Measurements from ENCODE around the gene GSK3A. TPM values are rescaled to one million over a fixed set of nuclear protein-coding genes. Genes with fewer than 3 reads are reported as not detected.

Gene GSK3A
- total and polyA plus RNA-seq, 2 of the 4 experiments (the other 2 are of a cell fraction) = 8.1 to 43.3 TPM

- in situ Hi-C loops (cut with MboI; ENCODE audit: low sequenced_read_pairs) (no loop called here), intact Hi-C loops (cut with micrococcal nuclease) (loop anchor here (1.0 kb wide), 3 partner anchors 33 to 79 kb away; partner anchors contain the start of gene MEGF8), dilution Hi-C loops (cut with HindIII; ENCODE audit: low sequenced_read_pairs, unreplicated experiment) (no loop called here)
- WGBS, 2 experiments (ENCODE audit: extremely low coverage in 2 of 2, insufficient read length in 1 of 2) = no CpG with 5 or more reads among the region's 10 CpGs
- Histone ChIP-seq H3K18ac (ENCODE audit: low read depth, low read length) (no peak overlapping the region), H4K5ac (ENCODE audit: low read depth, low read length) (0 out of 2 replicates have a peak overlapping the region, but pooled peaks have one; percentile 19), H2BK20ac (ENCODE audit: low read depth, low read length) (no peak overlapping the region), H3K9me3 (ENCODE audit: control insufficient read depth, insufficient read depth, low read length) (no peaks in the 10 kb centered on the region), H2AK9ac (replicated peaks; ENCODE audit: low read depth, low read length, poor library complexity) (peak overlapping the region; percentile 91), H3K4me3 (ENCODE audit: insufficient read depth, low read depth, low read length) (no peak overlapping the region), H4K8ac (ENCODE audit: low read depth in 2 of 2, low read length in 2 of 2) (peak overlapping the region in 1 of 2 experiments; percentile 47; a peak in 1 of 4 replicates), H3K14ac (replicated peaks; ENCODE audit: low read depth, low read length) (no peak overlapping the region; the same call in 1 of the 2 replicates), H2BK120ac (ENCODE audit: low read depth, low read length) (no peak overlapping the region), H4K20me1 (ENCODE audit: insufficient read depth, low read length) (peaks cover 34% of the 10 kb centered on the region), H3K4ac (ENCODE audit: low read depth, low read length) (peak overlapping the region; percentile 51), H3K4me2 (ENCODE audit: low read depth, low read length) (0 out of 2 replicates have a peak overlapping the region, but pooled peaks have one; percentile 7), H3K9me1 (ENCODE audit: insufficient read depth, low read length) (no peaks in the 10 kb centered on the region; the same call in 1 of the 2 replicates), H2AK5ac (ENCODE audit: low read depth, low read length) (peak overlapping the region; percentile 82), H2BK5ac (ENCODE audit: low read depth, low read length, poor library complexity, severe bottlenecking) (peak overlapping the region; percentile 44), H2AFZ (replicated peaks; ENCODE audit: low read length, poor library complexity) (peak overlapping the region; percentile 13), H3K56ac (ENCODE audit: extremely low read depth, insufficient read depth, low read length) (no peak overlapping the region; the same call in 1 of the 2 replicates), H3K36me3 (ENCODE audit: control insufficient read depth, insufficient read depth, low read length) (peaks cover 15% of the 10 kb centered on the region), H3K27me3 (ENCODE audit: control insufficient read depth, insufficient read depth, low read length) (no peaks in the 10 kb centered on the region), H3K23ac (ENCODE audit: low read depth, low read length) (peak overlapping the region; percentile 18), H3K79me1 (ENCODE audit: low read depth in 1 of 2, low read length in 2 of 2) (peaks cover 6 to 57% of the 10 kb centered on the region in 2 experiments; a peak in 3 of 4 replicates), H4K91ac (ENCODE audit: insufficient read depth, low read depth, low read length) (no peak overlapping the region; the same call in 1 of the 2 replicates), H3K27ac (ENCODE audit: insufficient read depth, low read length) (peak overlapping the region; percentile 24), H3K9ac (ENCODE audit: low read depth, low read length) (peak overlapping the region; percentile 35; the same call in 1 of the 2 replicates), H2BK15ac (ENCODE audit: low read depth, low read length) (no peak overlapping the region), H3K4me1 (ENCODE audit: control insufficient read depth, insufficient read depth, low read length) (peaks cover 16% of the 10 kb centered on the region)
- POLR2A ChIA-PET (ENCODE audit: unreplicated experiment) = interaction anchor here (1.0 kb wide), 1 partner anchor 50 kb away, joined by 3 read pairs; no protein-coding TSS in a partner anchor
- CTCF ChIA-PET = interaction anchor here (0.6 to 5.0 kb wide), 6 partner anchors 24 to 1047 kb away, joined by 3 to 29 read pairs (median 3); no protein-coding TSS in a partner anchor
- DNase-seq (peak; percentile 83), ATAC-seq (ENCODE audit: low read depth) (no peak)
- BruUV-seq (replicated peaks) = no TSS peak
- peak; percentile 91 for TF ChIP-seq RAD21 (IDR thresholded peaks at IDR 0.05; ENCODE audit: low read length)
- no peak for TF ChIP-seq BHLHE40 (IDR thresholded peaks at IDR 0.05; ENCODE audit: low read depth, low read length)
- TF ChIP-seq USF2 (IDR thresholded peaks at IDR 0.05; ENCODE audit: low read depth, low read length) = no peak
- TF ChIP-seq, protein P1, sequence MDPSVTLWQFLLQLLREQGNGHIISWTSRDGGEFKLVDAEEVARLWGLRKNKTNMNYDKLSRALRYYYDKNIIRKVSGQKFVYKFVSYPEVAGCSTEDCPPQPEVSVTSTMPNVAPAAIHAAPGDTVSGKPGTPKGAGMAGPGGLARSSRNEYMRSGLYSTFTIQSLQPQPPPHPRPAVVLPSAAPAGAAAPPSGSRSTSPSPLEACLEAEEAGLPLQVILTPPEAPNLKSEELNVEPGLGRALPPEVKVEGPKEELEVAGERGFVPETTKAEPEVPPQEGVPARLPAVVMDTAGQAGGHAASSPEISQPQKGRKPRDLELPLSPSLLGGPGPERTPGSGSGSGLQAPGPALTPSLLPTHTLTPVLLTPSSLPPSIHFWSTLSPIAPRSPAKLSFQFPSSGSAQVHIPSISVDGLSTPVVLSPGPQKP (IDR thresholded peaks at IDR 0.05; ENCODE audit: borderline replicate concordance, low read depth, low read length) = no peak
- TF ChIP-seq, protein P2, sequence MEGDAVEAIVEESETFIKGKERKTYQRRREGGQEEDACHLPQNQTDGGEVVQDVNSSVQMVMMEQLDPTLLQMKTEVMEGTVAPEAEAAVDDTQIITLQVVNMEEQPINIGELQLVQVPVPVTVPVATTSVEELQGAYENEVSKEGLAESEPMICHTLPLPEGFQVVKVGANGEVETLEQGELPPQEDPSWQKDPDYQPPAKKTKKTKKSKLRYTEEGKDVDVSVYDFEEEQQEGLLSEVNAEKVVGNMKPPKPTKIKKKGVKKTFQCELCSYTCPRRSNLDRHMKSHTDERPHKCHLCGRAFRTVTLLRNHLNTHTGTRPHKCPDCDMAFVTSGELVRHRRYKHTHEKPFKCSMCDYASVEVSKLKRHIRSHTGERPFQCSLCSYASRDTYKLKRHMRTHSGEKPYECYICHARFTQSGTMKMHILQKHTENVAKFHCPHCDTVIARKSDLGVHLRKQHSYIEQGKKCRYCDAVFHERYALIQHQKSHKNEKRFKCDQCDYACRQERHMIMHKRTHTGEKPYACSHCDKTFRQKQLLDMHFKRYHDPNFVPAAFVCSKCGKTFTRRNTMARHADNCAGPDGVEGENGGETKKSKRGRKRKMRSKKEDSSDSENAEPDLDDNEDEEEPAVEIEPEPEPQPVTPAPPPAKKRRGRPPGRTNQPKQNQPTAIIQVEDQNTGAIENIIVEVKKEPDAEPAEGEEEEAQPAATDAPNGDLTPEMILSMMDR (conservative IDR thresholded peaks at IDR 0.05; ENCODE audit: low read depth, low read length) = peak; percentile 90
- no peak for TF ChIP-seq FOS (IDR thresholded peaks at IDR 0.05; ENCODE audit: low read depth, low read length)
- TF ChIP-seq MXI1 (IDR thresholded peaks at IDR 0.05; ENCODE audit: borderline replicate concordance, low read depth, low read length) = no peak
- TF ChIP-seq CHD1 (IDR thresholded peaks at IDR 0.05; ENCODE audit: low read depth, low read length) = no peak
- TF ChIP-seq MAZ (IDR thresholded peaks at IDR 0.05; ENCODE audit: borderline replicate concordance, low read depth, low read length) = peak; percentile 100
- no peak for TF ChIP-seq POLR2A (IDR thresholded peaks at IDR 0.05; ENCODE audit: low read depth, low read length)
- no peak for TF ChIP-seq RFX5 (IDR thresholded peaks at IDR 0.05; ENCODE audit: low read depth, low read length)
- no peak for TF ChIP-seq NFE2L2 (IDR thresholded peaks at IDR 0.05; ENCODE audit: low read depth, low read length)
- peak; percentile 23; the same call in 1 of the 2 replicates for TF ChIP-seq CEBPB (IDR thresholded peaks at IDR 0.05; ENCODE audit: low read depth, low read length)
- no peak for TF ChIP-seq MAFK (IDR thresholded peaks at IDR 0.05; ENCODE audit: low read depth, low read length)
Measured at GRCh38 chr19:42246143-42246921, 3.9 kb upstream of the GSK3A start.

Measured in IMR-90 (cell line).